ENCODE data around the gene DEPDC1. TPM values are rescaled to one million over a fixed set of nuclear protein-coding genes. Genes with fewer than 3 reads are reported as not detected.

The DEPDC1 gene
- total RNA-seq, 1 experiment from 2014 or later = 44.5 TPM

GRCh38 chr1:68496680-68497357 lies at the start of gene DEPDC1 (continued):
- TF ChIP-seq ZNF281 (CRISPR knock-in tag; IDR thresholded peaks at IDR 0.05) (0 out of 2 replicates have a peak, but pooled peaks have one; percentile 26), ARID4B (CRISPR knock-in tag; IDR thresholded peaks at IDR 0.05; ENCODE audit: borderline replicate concordance) (peak; percentile 76; the same call in 1 of the 2 replicates), ZSCAN18 (CRISPR knock-in tag; IDR thresholded peaks at IDR 0.05) (no peak), NFYB (CRISPR knock-in tag; conservative IDR thresholded peaks at IDR 0.05; ENCODE audit: low read depth) (peak; percentile 69), TEAD1 (CRISPR knock-in tag; IDR thresholded peaks at IDR 0.05) (peak; percentile 82; the same call in 1 of the 2 replicates), STAT6 (CRISPR knock-in tag; conservative IDR thresholded peaks at IDR 0.05; ENCODE audit: low read depth) (no peak), TP53 (CRISPR knock-in tag; IDR thresholded peaks at IDR 0.05) (peak; percentile 73), JUN (CRISPR knock-in tag; IDR thresholded peaks at IDR 0.05) (no peak), IRF1 (CRISPR knock-in tag; IDR thresholded peaks at IDR 0.05) (no peak), KAT7 (CRISPR knock-in tag; IDR thresholded peaks at IDR 0.05; ENCODE audit: borderline replicate concordance) (no peak), PRDM15 (CRISPR knock-in tag; IDR thresholded peaks at IDR 0.05) (no peak), MAX (CRISPR knock-in tag; IDR thresholded peaks at IDR 0.05) (peak; percentile 90), FOXP4 (CRISPR knock-in tag; IDR thresholded peaks at IDR 0.05) (peak; percentile 59; the same call in 1 of the 2 replicates), FOXP1 (CRISPR knock-in tag; IDR thresholded peaks at IDR 0.05; ENCODE audit: borderline replicate concordance) (peak; percentile 95), ZNF121 (CRISPR knock-in tag; IDR thresholded peaks at IDR 0.05) (no peak), ZBTB21 (CRISPR knock-in tag; IDR thresholded peaks at IDR 0.05; ENCODE audit: borderline replicate concordance) (no peak), RELA (CRISPR knock-in tag; IDR thresholded peaks at IDR 0.05; ENCODE audit: borderline replicate concordance) (no peak), NFE2L1 (CRISPR knock-in tag; IDR thresholded peaks at IDR 0.05) (peak; percentile 84; the same call in 1 of the 2 replicates)
